H1 (cell line): ENCODE measurements around the gene OST4. TPM values are rescaled to one million over a fixed set of nuclear protein-coding genes. Genes with fewer than 3 reads are reported as not detected.

ENCODE experiments used
- CTCF ChIA-PET: fragments of 300-600 bp; sonication (Branson Sonifier 250); formaldehyde crosslinking; loops from one replicate; lab custom pipeline; 2021; ENCODE audit not compliant: partially characterized antibody; lab: Charles Lee
- POLR2A ChIA-PET: fragments of 300-600 bp; sonication (Branson Sonifier 250); formaldehyde crosslinking; loops from one replicate; lab custom pipeline; 2021; ENCODE audit warnings: inconsistent platforms; ENCODE audit not compliant: partially characterized antibody; lab: Charles Lee
- DNase-seq, 2 experiments: peaks; one replicate each; pipeline versions ENCODE4 v3.0.0 to v3.0.0-alpha.2; 2010 to 2022; ENCODE audit warnings: low spot score in 2 of 2, low read depth in 1 of 2, mixed read lengths in 1 of 2
- FAIRE-seq: peaks from 2 replicates; lab custom pipeline; 2011; peaks lifted over from hg19 to GRCh38; lab: Jason Lieb, UNC
- H2AFZ ChIP-seq: 2 replicates; pipeline ENCODE4 v1.8.1; 2012; ENCODE audit warnings: low read length, inconsistent platforms
- H2AK5ac ChIP-seq: 2 replicates; pipeline ENCODE4 v1.6.1; 2013; ENCODE audit warnings: low read depth, low read length
- H2BK120ac ChIP-seq: replicated peaks from 2 replicates; pipeline ENCODE3; 2013; ENCODE audit warnings: low read depth, low read length, inconsistent platforms
- H2BK12ac ChIP-seq: 2 replicates; pipeline ENCODE4 v1.6.1; 2013; ENCODE audit warnings: low read depth, low read length
- H2BK15ac ChIP-seq: 2 replicates; pipeline ENCODE4 v1.6.1; 2013; ENCODE audit warnings: low read length
- H2BK20ac ChIP-seq: 2 replicates; pipeline ENCODE4 v1.6.1; 2013; ENCODE audit warnings: low read length
- H2BK5ac ChIP-seq: 2 replicates; pipeline ENCODE4 v1.6.1; 2013; ENCODE audit warnings: low read depth, low read length
- H3K14ac ChIP-seq: 2 replicates; pipeline ENCODE4 v1.6.1; 2013; ENCODE audit warnings: inconsistent platforms; ENCODE audit not compliant: insufficient read length
- H3K18ac ChIP-seq: 2 replicates; pipeline ENCODE4 v1.6.1; 2013; ENCODE audit warnings: low read length; ENCODE audit errors: extremely low read depth
- H3K23ac ChIP-seq: 2 replicates; pipeline ENCODE4 v1.6.1; 2013; ENCODE audit warnings: inconsistent platforms; ENCODE audit not compliant: insufficient read length
- H3K23me2 ChIP-seq: 2 replicates; pipeline ENCODE4 v1.6.1; 2013; ENCODE audit warnings: low read depth, low read length
- H3K27ac ChIP-seq: 2 replicates; pipeline ENCODE4 v1.6.1; 2011; ENCODE audit warnings: low read depth, low read length, inconsistent platforms
- H3K27me3 ChIP-seq, 4 experiments: replicated peaks in 1 of 4; 1 replicate in 1 of 4; 2 replicates in 3 of 4; pipeline versions ENCODE4 v1.6.1 to v1.8.1; 2011 to 2013; ENCODE audit warnings: low read length in 3 of 4, mild to moderate bottlenecking in 3 of 4, inconsistent platforms in 2 of 4, mixed read lengths in 2 of 4, moderate library complexity in 1 of 4; ENCODE audit not compliant: control insufficient read depth in 3 of 4, insufficient read depth in 3 of 4; ENCODE audit errors: extremely low read depth in 1 of 4
- H3K36me3 ChIP-seq, 4 experiments: 2 replicates each; pipeline versions ENCODE4 v1.6.1 to v1.8.1; 2011 to 2013; ENCODE audit warnings: mild to moderate bottlenecking in 4 of 4, low read length in 3 of 4, moderate library complexity in 2 of 4, control low read depth in 1 of 4, inconsistent platforms in 1 of 4; ENCODE audit not compliant: insufficient read depth in 4 of 4, control insufficient read depth in 2 of 4
- H3K4ac ChIP-seq: replicated peaks from 2 replicates; pipeline ENCODE3; 2013; ENCODE audit warnings: low read length, low read depth, mixed read lengths, inconsistent platforms; ENCODE audit not compliant: insufficient read length
- H3K4me1 ChIP-seq, 4 experiments: replicated peaks in 1 of 4; 1 replicate in 1 of 4; 2 replicates in 3 of 4; pipeline versions ENCODE4 v1.6.1 to v1.8.1; 2011 to 2013; ENCODE audit warnings: low read length in 3 of 4, inconsistent platforms in 2 of 4, mixed read lengths in 1 of 4; ENCODE audit not compliant: insufficient read depth in 4 of 4, control insufficient read depth in 3 of 4
- H3K4me2 ChIP-seq, 2 experiments: 2 replicates each; pipeline versions ENCODE4 v1.6.1 to v1.8.1; 2011 to 2013; ENCODE audit warnings: low read depth in 2 of 2, low read length in 2 of 2, control low read depth in 1 of 2, inconsistent platforms in 1 of 2, mild to moderate bottlenecking in 1 of 2; ENCODE audit not compliant: insufficient read depth in 1 of 2
- H3K4me3 ChIP-seq, 4 experiments: fragments of 200-600, 300-600 bp in 1 of 4; sonication (generic), shearing (Covaris generic), sonication (Bioruptor Twin) in 1 of 4; 2 replicates each; pipeline versions ENCODE4 v1.5.1 to v1.8.1; 2011 to 2016; ENCODE audit warnings: low read length in 4 of 4, low read depth in 3 of 4, control low read depth in 2 of 4, inconsistent platforms in 2 of 4, mild to moderate bottlenecking in 2 of 4, mixed read lengths in 1 of 4, moderate library complexity in 1 of 4; ENCODE audit not compliant: insufficient read depth in 2 of 4; ENCODE audit errors: extremely low read depth in 1 of 4
- H3K56ac ChIP-seq: replicated peaks from 2 replicates; pipeline ENCODE3; 2013; ENCODE audit warnings: low read depth, mild to moderate bottlenecking, mixed read lengths, low read length, inconsistent platforms; ENCODE audit not compliant: insufficient read length
- H3K79me1 ChIP-seq: 2 replicates; pipeline ENCODE4 v1.6.1; 2013; ENCODE audit warnings: low read depth, low read length, control low read depth
- H3K79me2 ChIP-seq, 2 experiments: 2 replicates each; pipeline versions ENCODE4 v1.6.1 to v1.8.1; 2012 to 2013; ENCODE audit warnings: low read length in 2 of 2, mild to moderate bottlenecking in 2 of 2, inconsistent platforms in 1 of 2; ENCODE audit not compliant: insufficient read depth in 2 of 2, control insufficient read depth in 1 of 2
- H3K9ac ChIP-seq, 4 experiments: replicated peaks in 1 of 4; 1 replicate in 1 of 4; 2 replicates in 3 of 4; pipeline versions ENCODE4 v1.6.1 to v1.8.1; 2011 to 2013; ENCODE audit warnings: low read depth in 3 of 4, low read length in 3 of 4, control low read depth in 2 of 4, mild to moderate bottlenecking in 2 of 4, moderate library complexity in 2 of 4, inconsistent platforms in 1 of 4; ENCODE audit errors: extremely low read depth in 1 of 4
- H3K9me3 ChIP-seq, 2 experiments: 2 replicates each; pipeline versions ENCODE4 v1.6.1 to v1.8.1; 2012 to 2013; ENCODE audit warnings: mild to moderate bottlenecking in 2 of 2, moderate library complexity in 2 of 2, control low read depth in 1 of 2, inconsistent platforms in 1 of 2, low read depth in 1 of 2, low read length in 1 of 2, mixed read lengths in 1 of 2; ENCODE audit not compliant: insufficient read depth in 2 of 2
- H4K20me1 ChIP-seq, 2 experiments: replicated peaks in 1 of 2; 2 replicates each; pipeline versions ENCODE3 to v1.8.1; 2011 to 2013; ENCODE audit warnings: inconsistent platforms in 2 of 2, low read length in 2 of 2, mild to moderate bottlenecking in 1 of 2; ENCODE audit not compliant: insufficient read depth in 2 of 2, control insufficient read depth in 1 of 2
- H4K5ac ChIP-seq: 2 replicates; pipeline ENCODE4 v1.6.1; 2013; ENCODE audit warnings: low read length, low read depth, mixed read lengths, inconsistent platforms; ENCODE audit not compliant: insufficient read length
- H4K8ac ChIP-seq: 2 replicates; pipeline ENCODE4 v1.8.0; 2013; ENCODE audit warnings: mild to moderate bottlenecking, moderate library complexity, low read length, inconsistent platforms; ENCODE audit not compliant: insufficient read depth; ENCODE audit errors: extremely low read depth
- H4K91ac ChIP-seq: replicated peaks from 2 replicates; pipeline ENCODE3; 2013; ENCODE audit warnings: low read length, mixed read lengths, inconsistent platforms; ENCODE audit not compliant: insufficient read length
- CEBPB ChIP-seq: IDR thresholded peaks from 2 replicates; pipeline ENCODE4 v1.6.1; 2012; ENCODE audit warnings: low read depth, low read length
- E2F6 ChIP-seq: IDR thresholded peaks from 2 replicates; pipeline ENCODE4 v1.6.1; 2012; ENCODE audit warnings: inconsistent platforms
- FOSL1 ChIP-seq: IDR thresholded peaks from 2 replicates; pipeline ENCODE4 v1.6.1; 2011; ENCODE audit warnings: mild to moderate bottlenecking, low read depth, low read length, moderate library complexity; ENCODE audit not compliant: insufficient read depth
- MAFK ChIP-seq: IDR thresholded peaks from 2 replicates; pipeline ENCODE4 v1.6.1; 2012; ENCODE audit warnings: low read depth, mild to moderate bottlenecking, improper control_type of control experiment, low read length
- WGBS, 2 experiments: shearing (Covaris generic) in 1 of 2; methylation state at CpG; one replicate each; pipeline versions ENCODE4 v1.1.6 to v1.1.7; 2013 to 2015; ENCODE audit warnings: low lambda C conversion rate in 2 of 2, mixed read lengths in 2 of 2, inconsistent platforms in 1 of 2, low coverage in 1 of 2, missing lambda C conversion rate in 1 of 2; ENCODE audit not compliant: insufficient replicate concordance in 2 of 2, insufficient coverage in 1 of 2, insufficient read length in 1 of 2; ENCODE audit errors: extremely low coverage in 1 of 2, missing lambda C conversion rate in 1 of 2; 5-methylcytosine and 5-hydroxymethylcytosine counted together
- polyA plus RNA-seq, 7 experiments: library from polyadenylated mRNA; depleted of rRNA in 3 of 7; stranded (reverse) in 5 of 7; unstranded in 2 of 7; fragments of >200 nt in 5 of 7; fragments of 200-250 nt in 2 of 7; gene quantifications; 1 replicate in 5 of 7; 2 replicates in 1 of 7; 4 replicates in 1 of 7; pipeline versions ENCODE4 v1.2.1 to v1.2.3, GENCODE V29; 2011 to 2013; ENCODE audit warnings: missing spikeins in 2 of 7, mixed read lengths in 2 of 7
- total RNA-seq: library from RNA; stranded (reverse); fragmentation: NEBNext Ultra II Directional; extraction: Animal tissue kit (Norgen Biotek cat#: 25700); gene quantifications from 2 replicates; pipeline ENCODE4 v1.2.1, GENCODE V29; 2021

OST4 gene
- total and polyA plus RNA-seq, 2 of the 8 experiments (the other 6 are each of a cell fraction or from before 2014, with no cell fraction given): 225 to 865 TPM

GRCh38 chr2:27038631-27039339, 32.7 kb downstream of the OST4 start:
- Histone ChIP-seq H3K27me3 (no peaks in the 10 kb centered on the region), H2BK15ac (no peak overlapping the region), H3K79me1 (no peaks in the 10 kb centered on the region; the same call in none of the 2 replicates), H3K4me1 (no peaks in the 10 kb centered on the region; a peak in 2 of 7 replicates), H2BK12ac (no peak overlapping the region), H3K56ac (no peak overlapping the region), H3K79me2 (peaks cover 0 to 5% of the 10 kb centered on the region in 2 experiments; a peak in 1 of 4 replicates), H2BK20ac (no peak overlapping the region), H3K27ac (no peak overlapping the region), H2BK5ac (no peak overlapping the region), H4K20me1 (peaks cover 2 to 6% of the 10 kb centered on the region in 2 experiments), H2BK120ac (no peak overlapping the region), H2AFZ (no peak overlapping the region), H3K23ac (no peak overlapping the region), H3K14ac (no peak overlapping the region), H3K36me3 (peaks cover 22 to 55% (median 42%) of the 10 kb centered on the region in 4 experiments; a peak in 7 of 8 replicates), H3K4me3 (no peak overlapping the region), H2AK5ac (no peak overlapping the region), H4K8ac (no peak overlapping the region), H3K18ac (no peak overlapping the region), H3K23me2 (no peaks in the 10 kb centered on the region; the same call in 1 of the 2 replicates), H3K9ac (no peak overlapping the region), H3K4ac (no peak overlapping the region), H3K4me2 (no peak overlapping the region), H3K9me3 (no peaks in the 10 kb centered on the region), H4K5ac (no peak overlapping the region), H4K91ac (no peak overlapping the region)
- DNase-seq (no peak), FAIRE-seq (no peak)
- POLR2A ChIA-PET: interaction anchor here (0.8 to 6.0 kb wide), 5 partner anchors 9 to 16 kb away, joined by 4 to 42 read pairs (median 5); partner anchors contain the start of gene AGBL5
- WGBS, 2 experiments: 91% methylated on average over 17 of the region's 17 CpGs; no CpG with 5 or more reads in 1 of the 2 experiments
- CTCF ChIA-PET: interaction anchor here (0.6 to 7.3 kb wide), 3 partner anchors 14 to 193 kb away, joined by 3 to 41 read pairs (median 4); no protein-coding TSS in a partner anchor
- TF ChIP-seq FOSL1: no peak
- TF ChIP-seq MAFK: no peak
- TF ChIP-seq E2F6: no peak
- no peak for TF ChIP-seq CEBPB
